ENCODE results near the gene IDUA.

Gene IDUA

GRCh38 chr4:1029529-1029928 is 42.7 kb downstream of the IDUA start:
- H3K9me3 ChIP-seq (ENCODE audit: low read length) = no peaks in the 10 kb centered on the region
- peaks cover 8% of the 10 kb centered on the region for H3K4me1 ChIP-seq (ENCODE audit: insufficient read depth, low read length)
- H3K4me3 ChIP-seq (ENCODE audit: low read length) = no peak overlapping the region
- H3K27me3 ChIP-seq (ENCODE audit: insufficient read depth, low read length) = peaks cover 4% of the 10 kb centered on the region
- H2AFZ ChIP-seq (ENCODE audit: low read depth, low read length) = no peak overlapping the region
- H3K36me3 ChIP-seq (ENCODE audit: insufficient read depth, low read length) = peaks cover 18% of the 10 kb centered on the region

- Histone ChIP-seq H3K9me3 (ENCODE audit: low read length) (no peaks in the 10 kb centered on the region), H3K36me3 (ENCODE audit: insufficient read depth, low read length) (peaks cover 13% of the 10 kb centered on the region), H3K27me3 (ENCODE audit: insufficient read depth, low read length) (peaks cover 4% of the 10 kb centered on the region), H2AFZ (ENCODE audit: low read depth, low read length) (no peak overlapping the region), H3K4me1 (ENCODE audit: insufficient read depth, low read length) (peaks cover 8% of the 10 kb centered on the region), H3K4me3 (ENCODE audit: low read length) (no peak overlapping the region)
These were observed 43.2 kb downstream of the IDUA start for GRCh38 chr4:1030031-1030430.

GRCh38 chr4:1030559-1030958 is 43.7 kb downstream of the IDUA start:
- H2AFZ ChIP-seq (ENCODE audit: low read depth, low read length) = no peak overlapping the region
- H3K4me3 ChIP-seq (ENCODE audit: low read length) = no peak overlapping the region
- no peaks in the 10 kb centered on the region for H3K9me3 ChIP-seq (ENCODE audit: low read length)
- H3K4me1 ChIP-seq (ENCODE audit: insufficient read depth, low read length) = peaks cover 8% of the 10 kb centered on the region
- peaks cover 8% of the 10 kb centered on the region for H3K36me3 ChIP-seq (ENCODE audit: insufficient read depth, low read length)
- peaks cover 4% of the 10 kb centered on the region for H3K27me3 ChIP-seq (ENCODE audit: insufficient read depth, low read length)

GRCh38 chr4:1031346-1031745 is 44.5 kb downstream of the IDUA start:
- Histone ChIP-seq H3K4me3 (ENCODE audit: low read length) (no peak overlapping the region), H3K4me1 (ENCODE audit: insufficient read depth, low read length) (peaks cover 11% of the 10 kb centered on the region), H3K36me3 (ENCODE audit: insufficient read depth, low read length) (no peaks in the 10 kb centered on the region), H3K27me3 (ENCODE audit: insufficient read depth, low read length) (peaks cover 4% of the 10 kb centered on the region), H3K9me3 (ENCODE audit: low read length) (no peaks in the 10 kb centered on the region), H2AFZ (ENCODE audit: low read depth, low read length) (no peak overlapping the region)

GRCh38 chr4:1031956-1032795 is 45.3 kb downstream of the IDUA start:
- Histone ChIP-seq H3K9me3 (ENCODE audit: low read length) (no peaks in the 10 kb centered on the region), H3K4me1 (ENCODE audit: insufficient read depth, low read length) (peaks cover 19% of the 10 kb centered on the region), H3K27me3 (ENCODE audit: insufficient read depth, low read length) (peaks cover 4% of the 10 kb centered on the region), H2AFZ (ENCODE audit: low read depth, low read length) (no peak overlapping the region), H3K36me3 (ENCODE audit: insufficient read depth, low read length) (no peaks in the 10 kb centered on the region), H3K4me3 (ENCODE audit: low read length) (no peak overlapping the region)

- Histone ChIP-seq H2AFZ (ENCODE audit: low read depth, low read length) (no peak overlapping the region), H3K9me3 (ENCODE audit: low read length) (no peaks in the 10 kb centered on the region), H3K27me3 (ENCODE audit: insufficient read depth, low read length) (peaks cover 4% of the 10 kb centered on the region), H3K4me1 (ENCODE audit: insufficient read depth, low read length) (peaks cover 26% of the 10 kb centered on the region), H3K36me3 (ENCODE audit: insufficient read depth, low read length) (no peaks in the 10 kb centered on the region), H3K4me3 (ENCODE audit: low read length) (no peak overlapping the region)
These were observed 46.0 kb downstream of the IDUA start for GRCh38 chr4:1032861-1033260.

GRCh38 chr4:1033840-1034551 is 47.2 kb downstream of the IDUA start:
- Histone ChIP-seq H3K9me3 (ENCODE audit: low read length) (no peaks in the 10 kb centered on the region), H2AFZ (ENCODE audit: low read depth, low read length) (no peak overlapping the region), H3K4me3 (ENCODE audit: low read length) (no peak overlapping the region), H3K36me3 (ENCODE audit: insufficient read depth, low read length) (no peaks in the 10 kb centered on the region), H3K27me3 (ENCODE audit: insufficient read depth, low read length) (peaks cover 4% of the 10 kb centered on the region), H3K4me1 (ENCODE audit: insufficient read depth, low read length) (peaks cover 30% of the 10 kb centered on the region)

- no peaks in the 10 kb centered on the region for H3K9me3 ChIP-seq (ENCODE audit: low read length)
- H3K27me3 ChIP-seq (ENCODE audit: insufficient read depth, low read length) = peaks cover 4% of the 10 kb centered on the region
- H3K4me3 ChIP-seq (ENCODE audit: low read length) = no peak overlapping the region
- peaks cover 30% of the 10 kb centered on the region for H3K4me1 ChIP-seq (ENCODE audit: insufficient read depth, low read length)
- no peaks in the 10 kb centered on the region for H3K36me3 ChIP-seq (ENCODE audit: insufficient read depth, low read length)
- no peak overlapping the region for H2AFZ ChIP-seq (ENCODE audit: low read depth, low read length)
These were observed 48.7 kb downstream of the IDUA start for GRCh38 chr4:1035510-1035909.

- peaks cover 4% of the 10 kb centered on the region for H3K27me3 ChIP-seq (ENCODE audit: insufficient read depth, low read length)
- H3K4me3 ChIP-seq (ENCODE audit: low read length) = no peak overlapping the region
- H3K4me1 ChIP-seq (ENCODE audit: insufficient read depth, low read length) = peaks cover 35% of the 10 kb centered on the region
- no peak overlapping the region for H2AFZ ChIP-seq (ENCODE audit: low read depth, low read length)
- H3K36me3 ChIP-seq (ENCODE audit: insufficient read depth, low read length) = no peaks in the 10 kb centered on the region
- no peaks in the 10 kb centered on the region for H3K9me3 ChIP-seq (ENCODE audit: low read length)
These were observed 49.3 kb downstream of the IDUA start for GRCh38 chr4:1036095-1036494.

GRCh38 chr4:1036976-1037810 is 50.3 kb downstream of the IDUA start:
- no peaks in the 10 kb centered on the region for H3K9me3 ChIP-seq (ENCODE audit: low read length)
- no peak overlapping the region for H3K4me3 ChIP-seq (ENCODE audit: low read length)
- peaks cover 2% of the 10 kb centered on the region for H3K27me3 ChIP-seq (ENCODE audit: insufficient read depth, low read length)
- H3K4me1 ChIP-seq (ENCODE audit: insufficient read depth, low read length) = peaks cover 46% of the 10 kb centered on the region
- no peak overlapping the region for H2AFZ ChIP-seq (ENCODE audit: low read depth, low read length)
- no peaks in the 10 kb centered on the region for H3K36me3 ChIP-seq (ENCODE audit: insufficient read depth, low read length)

- Histone ChIP-seq H2AFZ (ENCODE audit: low read depth, low read length) (no peak overlapping the region), H3K36me3 (ENCODE audit: insufficient read depth, low read length) (no peaks in the 10 kb centered on the region), H3K4me1 (ENCODE audit: insufficient read depth, low read length) (peaks cover 54% of the 10 kb centered on the region), H3K9me3 (ENCODE audit: low read length) (no peaks in the 10 kb centered on the region), H3K4me3 (ENCODE audit: low read length) (no peak overlapping the region), H3K27me3 (ENCODE audit: insufficient read depth, low read length) (no peaks in the 10 kb centered on the region)
These were observed 52.2 kb downstream of the IDUA start for GRCh38 chr4:1038948-1039492.

GRCh38 chr4:1039493-1040343 is 52.9 kb downstream of the IDUA start:
- H3K27me3 ChIP-seq (ENCODE audit: insufficient read depth, low read length) = no peaks in the 10 kb centered on the region
- no peaks in the 10 kb centered on the region for H3K9me3 ChIP-seq (ENCODE audit: low read length)
- no peak overlapping the region for H3K4me3 ChIP-seq (ENCODE audit: low read length)
- H3K36me3 ChIP-seq (ENCODE audit: insufficient read depth, low read length) = no peaks in the 10 kb centered on the region
- no peak overlapping the region for H2AFZ ChIP-seq (ENCODE audit: low read depth, low read length)
- H3K4me1 ChIP-seq (ENCODE audit: insufficient read depth, low read length) = peaks cover 54% of the 10 kb centered on the region
